Measurements from ENCODE around the gene EMC1. TPM values are rescaled to one million over a fixed set of nuclear protein-coding genes. Genes with fewer than 3 reads are reported as not detected.

EMC1 gene
- total RNA-seq, 4 donors from 2014 or later: 16.0 to 35.2 (median 31.5) TPM

DNA sequence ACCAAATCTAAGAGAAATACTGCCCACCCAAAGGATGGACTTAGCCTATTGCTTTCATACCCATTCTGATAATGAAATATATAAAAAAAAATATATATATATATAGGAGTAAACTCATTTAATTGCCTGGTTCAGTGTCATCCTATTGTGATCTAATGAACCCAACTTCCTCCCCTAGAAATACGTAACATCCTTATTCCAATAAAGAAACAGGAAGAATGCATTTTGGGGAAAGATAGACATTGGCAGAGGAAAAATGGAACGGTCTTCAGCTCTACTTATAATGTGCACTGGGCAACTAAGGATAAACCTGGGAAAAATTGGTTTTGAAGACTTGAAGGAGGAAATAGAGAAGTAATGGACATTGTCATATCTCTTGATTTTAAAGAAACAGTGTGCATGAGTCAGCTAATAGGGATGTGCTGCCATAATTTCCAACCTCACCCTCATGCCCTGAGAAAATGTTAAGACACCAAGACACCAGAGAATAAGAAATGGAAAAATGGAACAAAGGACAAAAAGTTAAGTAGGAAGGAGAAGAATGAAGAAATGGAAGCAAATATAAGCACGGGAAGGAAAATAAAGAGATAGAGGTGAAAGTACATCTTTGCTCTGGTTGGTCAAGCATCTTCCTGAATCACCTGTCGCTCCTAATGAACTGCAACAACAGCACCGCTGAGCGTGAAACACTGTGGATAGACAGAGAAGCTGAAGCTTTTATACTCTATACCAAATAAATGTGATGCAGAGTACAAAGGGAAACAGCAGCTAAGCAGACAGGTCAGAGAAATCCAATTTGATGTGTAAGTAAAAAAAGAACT lies 46.7 kb downstream of the EMC1 start:
- TF ChIP-seq, protein P1, sequence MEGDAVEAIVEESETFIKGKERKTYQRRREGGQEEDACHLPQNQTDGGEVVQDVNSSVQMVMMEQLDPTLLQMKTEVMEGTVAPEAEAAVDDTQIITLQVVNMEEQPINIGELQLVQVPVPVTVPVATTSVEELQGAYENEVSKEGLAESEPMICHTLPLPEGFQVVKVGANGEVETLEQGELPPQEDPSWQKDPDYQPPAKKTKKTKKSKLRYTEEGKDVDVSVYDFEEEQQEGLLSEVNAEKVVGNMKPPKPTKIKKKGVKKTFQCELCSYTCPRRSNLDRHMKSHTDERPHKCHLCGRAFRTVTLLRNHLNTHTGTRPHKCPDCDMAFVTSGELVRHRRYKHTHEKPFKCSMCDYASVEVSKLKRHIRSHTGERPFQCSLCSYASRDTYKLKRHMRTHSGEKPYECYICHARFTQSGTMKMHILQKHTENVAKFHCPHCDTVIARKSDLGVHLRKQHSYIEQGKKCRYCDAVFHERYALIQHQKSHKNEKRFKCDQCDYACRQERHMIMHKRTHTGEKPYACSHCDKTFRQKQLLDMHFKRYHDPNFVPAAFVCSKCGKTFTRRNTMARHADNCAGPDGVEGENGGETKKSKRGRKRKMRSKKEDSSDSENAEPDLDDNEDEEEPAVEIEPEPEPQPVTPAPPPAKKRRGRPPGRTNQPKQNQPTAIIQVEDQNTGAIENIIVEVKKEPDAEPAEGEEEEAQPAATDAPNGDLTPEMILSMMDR (IDR thresholded peaks at IDR 0.05; ENCODE audit: low read depth): no peak

DNA sequence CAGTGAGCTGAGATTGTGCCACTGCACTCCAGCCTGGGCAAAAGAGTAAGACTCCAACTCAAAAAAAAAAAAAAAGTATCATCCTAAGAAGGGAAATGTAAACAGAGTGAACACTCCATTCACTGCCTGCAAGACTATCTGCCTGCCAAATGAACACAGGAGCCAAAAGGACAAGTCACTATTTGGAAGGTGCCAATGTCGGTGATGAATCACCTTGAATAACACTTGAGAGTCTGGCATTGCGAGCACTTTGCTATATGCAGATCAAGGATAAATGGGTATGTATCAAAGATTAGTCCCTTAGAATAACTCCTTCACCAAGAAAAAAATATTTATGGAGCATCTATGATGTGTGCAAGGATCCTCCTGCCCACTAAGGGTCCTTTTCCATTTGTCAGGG lies 47.9 kb downstream of the EMC1 start:
- TF ChIP-seq, protein P1 (IDR thresholded peaks at IDR 0.05; ENCODE audit: low read depth): no peak

DNA sequence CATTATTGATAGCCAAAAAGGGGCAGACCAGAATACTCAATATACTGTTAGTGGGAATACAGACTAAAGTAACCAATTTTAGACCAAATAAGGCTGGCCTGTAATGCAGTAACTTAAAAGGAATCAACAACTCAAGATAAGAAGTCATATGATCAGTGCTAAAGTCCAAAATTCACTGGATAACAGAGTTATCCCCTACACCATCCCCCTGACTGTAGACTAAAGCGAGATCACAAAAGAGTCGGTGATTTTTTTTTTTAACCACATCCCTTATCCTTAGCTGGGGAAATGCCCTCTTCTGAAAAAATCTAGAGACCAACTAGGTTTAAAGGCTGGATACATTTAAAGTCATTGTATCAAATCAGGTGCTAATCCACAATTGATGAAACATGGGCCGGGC lies 48.9 kb downstream of the EMC1 start:
- TF ChIP-seq, protein P1 (IDR thresholded peaks at IDR 0.05; ENCODE audit: low read depth): no peak

DNA sequence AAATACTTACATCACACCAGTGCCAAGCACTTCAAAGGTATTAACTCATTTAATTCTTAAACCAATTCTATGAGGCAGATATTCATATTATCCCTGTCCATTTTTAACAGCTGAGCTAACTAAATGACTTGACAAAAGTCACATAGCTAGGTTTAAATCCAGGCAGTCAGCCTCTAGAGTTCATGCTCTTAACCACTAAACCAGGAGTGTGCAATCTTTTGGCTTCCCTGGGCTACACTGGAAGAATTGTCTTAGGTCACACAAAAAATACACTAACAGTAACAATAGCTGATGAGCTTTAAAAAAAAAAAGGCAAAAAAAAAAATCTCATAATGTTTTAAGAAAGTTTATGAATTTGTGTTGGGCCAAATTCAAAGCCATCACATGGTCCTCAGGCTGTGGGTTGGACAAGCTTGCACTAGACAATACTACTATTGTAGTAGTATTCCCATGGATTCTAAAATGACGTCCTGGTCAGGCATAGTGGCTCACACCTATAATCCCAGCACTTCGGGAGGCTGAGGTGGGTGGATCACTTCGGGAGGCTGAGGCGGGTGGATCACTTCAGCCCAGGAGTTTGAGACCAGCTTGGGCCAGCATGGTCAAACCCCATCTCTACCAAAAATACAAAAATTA lies 51.2 kb downstream of the EMC1 start:
- TF ChIP-seq, protein P1 (IDR thresholded peaks at IDR 0.05; ENCODE audit: low read depth): no peak

DNA sequence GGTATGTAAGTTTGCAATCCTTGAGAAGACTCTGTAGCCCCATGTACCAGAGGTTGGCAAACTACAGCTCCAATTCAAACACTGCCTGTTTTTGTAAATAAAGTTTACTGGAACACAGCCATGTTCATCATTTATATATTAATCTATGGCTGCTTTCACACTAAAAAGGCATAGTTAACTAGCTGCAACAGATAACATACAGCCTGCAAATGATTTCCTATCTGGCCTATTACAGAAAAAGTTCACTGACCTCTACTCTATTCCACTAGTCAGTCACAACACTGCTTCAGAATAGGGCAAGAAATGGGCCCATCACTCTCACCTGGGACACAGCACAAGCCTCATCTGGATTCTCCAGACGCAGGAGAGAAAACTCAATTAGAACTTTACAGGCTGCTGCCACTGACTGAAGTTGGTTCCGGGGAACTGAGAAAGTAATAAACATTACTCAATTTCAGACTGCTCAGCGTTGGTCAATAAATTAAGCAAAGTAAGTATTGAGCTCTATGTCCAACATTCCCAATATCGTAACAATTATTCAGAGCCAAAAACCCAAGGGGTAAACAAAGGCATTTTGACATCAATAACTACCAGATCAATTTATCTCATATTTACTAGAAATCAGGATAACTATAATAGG lies 51.9 kb downstream of the EMC1 start:
- TF ChIP-seq, protein P1 (IDR thresholded peaks at IDR 0.05; ENCODE audit: low read depth): no peak

DNA sequence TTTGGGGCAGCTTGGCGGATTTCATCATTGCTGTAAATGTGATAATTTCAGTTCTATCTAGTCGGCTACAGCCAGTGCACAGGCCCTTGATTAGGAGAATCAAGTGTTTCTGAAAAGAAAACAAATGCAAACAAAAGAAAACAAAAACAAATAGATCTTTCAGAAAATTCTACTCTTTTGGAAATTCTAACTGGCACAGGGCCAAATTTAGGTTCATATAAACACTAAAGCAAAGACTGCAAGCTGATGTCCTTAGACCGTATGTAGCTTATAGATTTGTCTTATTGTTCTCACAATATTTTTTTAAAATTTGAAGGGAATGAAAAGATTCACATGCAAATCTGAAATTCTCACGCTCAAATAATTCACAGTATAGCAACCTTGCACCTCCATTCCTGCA lies 52.5 kb downstream of the EMC1 start:
- TF ChIP-seq, protein P1 (IDR thresholded peaks at IDR 0.05; ENCODE audit: low read depth): no peak

DNA sequence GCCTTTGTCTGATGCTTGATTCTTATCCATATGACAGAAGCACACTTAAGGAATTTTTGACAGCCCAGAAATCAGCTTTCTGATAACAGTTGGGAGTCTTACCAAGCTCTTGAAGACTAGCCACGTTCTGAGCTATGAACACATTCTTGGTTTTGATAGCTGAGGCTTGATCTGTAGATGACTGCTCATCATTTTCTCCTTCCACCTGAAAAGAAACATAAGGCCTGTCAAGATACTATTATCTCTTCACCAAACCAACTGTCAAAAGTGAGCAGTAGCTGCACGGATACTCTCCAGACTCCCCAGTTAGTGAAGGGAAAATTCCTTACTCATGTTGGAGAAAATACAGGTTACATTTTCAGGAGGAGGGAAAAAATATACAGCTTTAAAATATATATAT lies 53.5 kb downstream of the EMC1 start:
- TF ChIP-seq, protein P1 (IDR thresholded peaks at IDR 0.05; ENCODE audit: low read depth): no peak

All from subcutaneous adipose tissue (tissue), 4 donors.